Activated T-helper 17 cell treated with anti-CD3 and anti-CD28 coated beads, Interleukin-2, amount 50 U/mL, for 72 hours (primary cell): ENCODE measurements around the gene ADGB. TPM values are rescaled to one million over a fixed set of nuclear protein-coding genes. Genes with fewer than 3 reads are reported as not detected.
"Not testable (repeated sequence)": the region's sequence is repeated elsewhere in the genome, so short reads cannot be mapped to it uniquely, and the experiment has no call there.

Experiments used
- ATAC-seq: fragments of 150-1000 bp; cut with Tn5 transposase; replicated peaks from 2 replicates; pipeline ENCODE4 v1.10.0; 2021; ENCODE audit warnings: mild to moderate bottlenecking, moderate library complexity
- H3K27ac Mint-ChIP-seq: one replicate; pipeline ENCODE4 v1.8.0; 2022; ENCODE audit warnings: mixed read lengths
- H3K27me3 Mint-ChIP-seq: one replicate; pipeline ENCODE4 v1.8.0; 2022; ENCODE audit warnings: mixed read lengths
- H3K36me3 Mint-ChIP-seq: one replicate; pipeline ENCODE4 v1.8.0; 2022; ENCODE audit warnings: low read depth, mild to moderate bottlenecking, mixed read lengths
- H3K4me1 Mint-ChIP-seq: one replicate; pipeline ENCODE4 v1.8.0; 2022; ENCODE audit warnings: mixed read lengths
- H3K4me3 Mint-ChIP-seq: one replicate; pipeline ENCODE4 v1.8.0; 2022; ENCODE audit warnings: mild to moderate bottlenecking, mixed read lengths
- H3K9me3 Mint-ChIP-seq: one replicate; pipeline ENCODE4 v1.8.0; 2022; ENCODE audit warnings: mixed read lengths
- total RNA-seq, 2 donors: library from RNA; stranded (reverse); gene quantifications; one replicate each; pipeline ENCODE4 v1.2.3, GENCODE V29; 2022

ADGB gene
- not detected for total RNA-seq

DNA sequence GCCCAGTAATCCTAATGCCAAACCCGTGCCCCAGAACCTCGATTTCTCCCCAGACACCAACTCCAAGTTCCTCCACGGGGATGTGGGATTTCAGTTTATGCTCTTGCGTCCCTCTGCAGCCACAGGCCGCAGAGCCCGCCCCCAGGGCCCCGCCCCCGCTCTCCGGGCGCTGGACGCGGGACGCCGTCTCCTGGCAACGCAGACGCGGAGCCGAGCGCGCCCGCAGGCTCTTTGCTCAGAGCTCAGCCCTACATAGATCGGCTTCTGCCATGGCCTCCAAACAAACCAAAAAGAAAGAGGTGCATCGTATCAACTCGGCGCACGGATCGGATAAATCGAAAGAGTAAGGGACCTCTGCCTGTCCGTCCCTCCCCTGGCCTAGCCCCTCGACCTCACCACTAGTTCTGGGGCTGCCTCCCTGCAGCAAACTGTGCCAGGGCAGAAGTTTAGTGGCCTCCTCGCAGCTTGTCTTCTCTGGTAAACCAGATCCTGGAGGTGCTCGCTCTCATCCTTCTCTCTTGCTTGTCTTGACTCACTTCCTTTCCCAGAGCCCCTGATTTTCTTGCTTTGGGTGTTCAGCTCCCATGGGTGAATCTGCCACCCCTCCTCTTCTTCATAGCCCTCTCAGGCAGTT, at the start of gene ADGB:
ADGB (plus strand) TSS at position 201 of the 634 bp plus-strand sequence; CDS start at position 270, 69 bp downstream.
- Mint-ChIP-seq H3K4me3 (peak within 1 kb of the TSS; percentile 25), H3K4me1 (peaks cover 5% of the 10 kb centered on the region), H3K27ac (no peak within 1 kb of the TSS), H3K9me3 (no peaks in the 10 kb centered on the region), H3K27me3 (peaks cover 32% of the 10 kb centered on the region), H3K36me3 (no peaks in the 10 kb centered on the region)
- no peak for ATAC-seq

- Mint-ChIP-seq H3K27ac (no peak overlapping the region), H3K27me3 (peaks cover 9% of the 10 kb centered on the region), H3K4me3 (no peak overlapping the region), H3K4me1 (no peaks in the 10 kb centered on the region), H3K36me3 (no peaks in the 10 kb centered on the region), H3K9me3 (no peaks in the 10 kb centered on the region)
- no peak for ATAC-seq
These were observed 47.9 kb upstream of the ADGB start for GRCh38 chr6:146550911-146551310.

- Mint-ChIP-seq H3K9me3 (no peaks in the 10 kb centered on the region), H3K27ac (no peak overlapping the region), H3K27me3 (peaks cover 9% of the 10 kb centered on the region), H3K36me3 (no peaks in the 10 kb centered on the region), H3K4me3 (no peak overlapping the region), H3K4me1 (no peaks in the 10 kb centered on the region)
- no peak for ATAC-seq
These were observed 47.2 kb upstream of the ADGB start for GRCh38 chr6:146551545-146551944.

- Mint-ChIP-seq H3K4me3 (no peak overlapping the region), H3K27me3 (peaks cover 9% of the 10 kb centered on the region), H3K4me1 (no peaks in the 10 kb centered on the region), H3K9me3 (no peaks in the 10 kb centered on the region), H3K36me3 (no peaks in the 10 kb centered on the region), H3K27ac (no peak overlapping the region)
- ATAC-seq, result no peak
These were observed 45.2 kb upstream of the ADGB start for GRCh38 chr6:146553377-146554135.

DNA sequence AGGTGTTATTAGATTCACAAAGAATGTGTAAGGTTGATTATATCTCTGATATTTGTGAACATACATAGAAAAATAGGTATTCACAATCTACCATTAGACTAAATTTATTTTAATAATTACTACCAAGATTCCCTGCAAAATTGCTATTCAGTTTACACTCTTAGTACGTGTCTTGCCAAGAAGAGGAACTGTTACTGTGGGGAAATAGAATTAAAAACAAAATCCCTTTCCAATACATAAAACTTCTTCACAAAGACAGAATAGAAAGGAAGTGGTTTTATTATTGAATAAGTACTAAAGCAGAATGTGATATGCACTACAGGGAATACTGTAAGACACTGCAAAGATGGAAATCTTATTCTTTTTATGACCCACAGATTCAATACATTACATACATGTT, 38.2 kb upstream of the ADGB start:
- no peak overlapping the region for H3K27ac Mint-ChIP-seq

GRCh38 chr6:146566661-146567060, 32.1 kb upstream of the ADGB start:
- H3K27ac Mint-ChIP-seq, H3K4me3 Mint-ChIP-seq, ATAC-seq, H3K36me3 Mint-ChIP-seq, H3K9me3 Mint-ChIP-seq, H3K4me1 Mint-ChIP-seq: not testable (repeated sequence)
- H3K27me3 Mint-ChIP-seq, result peaks cover 10% of the 10 kb centered on the region

More for the DNA sequence above, 38.2 kb upstream of the ADGB start:
- H3K9me3 Mint-ChIP-seq, result no peaks in the 10 kb centered on the region
- H3K27me3 Mint-ChIP-seq, result peaks cover 7% of the 10 kb centered on the region
- no peaks in the 10 kb centered on the region for H3K4me1 Mint-ChIP-seq
- H3K36me3 Mint-ChIP-seq, result no peaks in the 10 kb centered on the region
- no peak for ATAC-seq
- H3K4me3 Mint-ChIP-seq, result no peak overlapping the region

GRCh38 chr6:146568619-146569018, 30.2 kb upstream of the ADGB start:
- ATAC-seq, H3K27ac Mint-ChIP-seq, H3K36me3 Mint-ChIP-seq, H3K4me3 Mint-ChIP-seq, H3K4me1 Mint-ChIP-seq: not testable (repeated sequence)
- Mint-ChIP-seq H3K27me3 (peaks cover 10% of the 10 kb centered on the region), H3K9me3 (peaks cover 13% of the 10 kb centered on the region)

DNA sequence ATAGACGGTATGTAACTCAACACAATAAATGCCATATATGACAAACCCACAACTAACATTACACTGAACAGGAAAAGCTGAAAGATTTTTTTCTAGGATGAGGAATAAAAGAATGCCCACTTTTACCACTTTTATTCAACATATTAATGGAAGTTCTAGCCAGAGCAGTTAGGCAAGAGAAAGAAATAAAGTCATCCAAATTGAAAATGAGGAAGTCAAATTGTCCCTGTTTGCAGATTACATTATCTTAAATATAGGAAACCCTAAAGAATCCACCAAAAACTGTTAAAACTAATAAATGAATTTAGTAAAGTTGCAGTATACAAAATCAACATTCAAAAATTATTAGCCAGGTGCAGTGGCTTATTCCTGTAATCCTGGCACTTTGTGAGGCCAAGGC, 24.6 kb upstream of the ADGB start:
- ATAC-seq, result no peak
- Mint-ChIP-seq H3K27ac (no peak overlapping the region), H3K4me3 (no peak overlapping the region), H3K27me3 (peaks cover 6% of the 10 kb centered on the region), H3K9me3 (peaks cover 11% of the 10 kb centered on the region), H3K4me1 (no peaks in the 10 kb centered on the region), H3K36me3 (no peaks in the 10 kb centered on the region)

- peaks cover 4% of the 10 kb centered on the region for H3K9me3 Mint-ChIP-seq
- no peaks in the 10 kb centered on the region for H3K36me3 Mint-ChIP-seq
- no peak overlapping the region for H3K27ac Mint-ChIP-seq
- no peaks in the 10 kb centered on the region for H3K27me3 Mint-ChIP-seq
- no peak for ATAC-seq
- H3K4me1 Mint-ChIP-seq, result no peaks in the 10 kb centered on the region
- no peak overlapping the region for H3K4me3 Mint-ChIP-seq
These were observed 20.7 kb upstream of the ADGB start for GRCh38 chr6:146578054-146578453.

DNA sequence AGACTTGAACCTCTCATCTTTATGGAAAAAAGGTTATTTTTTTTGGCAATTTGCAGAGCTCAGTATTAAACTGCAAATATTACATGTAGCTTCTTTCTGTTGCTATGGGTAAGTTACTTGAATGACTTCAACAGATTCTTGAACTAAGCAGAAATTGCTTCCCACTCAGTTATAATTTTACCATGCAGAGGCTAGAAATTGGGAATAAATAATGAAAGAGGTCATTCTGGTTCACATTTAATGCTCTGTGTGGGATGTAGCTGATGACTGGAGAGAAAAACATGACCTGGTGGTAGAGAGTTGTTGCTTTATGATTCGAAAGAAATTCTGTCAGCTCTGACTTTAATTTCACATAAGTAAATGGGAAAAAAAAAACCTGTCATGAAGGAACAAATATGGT, 16.8 kb upstream of the ADGB start:
- no peaks in the 10 kb centered on the region for H3K9me3 Mint-ChIP-seq
- no peaks in the 10 kb centered on the region for H3K4me1 Mint-ChIP-seq
- H3K27ac Mint-ChIP-seq, result no peak overlapping the region
- H3K36me3 Mint-ChIP-seq, result no peaks in the 10 kb centered on the region
- H3K4me3 Mint-ChIP-seq, result no peak overlapping the region
- no peaks in the 10 kb centered on the region for H3K27me3 Mint-ChIP-seq
- ATAC-seq, result no peak

DNA sequence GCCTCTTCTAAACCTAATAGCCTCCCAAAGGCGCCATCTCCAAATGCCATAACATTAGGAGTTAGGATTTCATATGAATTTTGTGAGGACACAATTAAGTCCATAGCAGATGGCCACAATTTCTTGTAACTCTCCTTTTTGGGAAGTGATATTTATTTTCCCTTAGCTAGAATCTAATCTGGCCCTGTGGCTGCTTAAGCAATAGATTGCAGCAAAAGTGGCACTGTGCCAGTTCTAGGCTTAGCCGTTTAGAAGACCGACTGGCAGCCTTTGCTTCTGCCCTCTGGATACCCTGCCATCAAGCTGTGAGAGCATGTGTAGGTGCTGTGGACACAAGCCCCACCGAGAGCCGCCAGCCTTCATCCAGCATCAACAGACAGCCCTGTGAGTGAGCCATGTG, 15.9 kb upstream of the ADGB start:
- Mint-ChIP-seq H3K9me3 (no peaks in the 10 kb centered on the region), H3K4me3 (no peak overlapping the region), H3K27me3 (no peaks in the 10 kb centered on the region), H3K27ac (no peak overlapping the region), H3K4me1 (no peaks in the 10 kb centered on the region), H3K36me3 (no peaks in the 10 kb centered on the region)
- no peak for ATAC-seq

DNA sequence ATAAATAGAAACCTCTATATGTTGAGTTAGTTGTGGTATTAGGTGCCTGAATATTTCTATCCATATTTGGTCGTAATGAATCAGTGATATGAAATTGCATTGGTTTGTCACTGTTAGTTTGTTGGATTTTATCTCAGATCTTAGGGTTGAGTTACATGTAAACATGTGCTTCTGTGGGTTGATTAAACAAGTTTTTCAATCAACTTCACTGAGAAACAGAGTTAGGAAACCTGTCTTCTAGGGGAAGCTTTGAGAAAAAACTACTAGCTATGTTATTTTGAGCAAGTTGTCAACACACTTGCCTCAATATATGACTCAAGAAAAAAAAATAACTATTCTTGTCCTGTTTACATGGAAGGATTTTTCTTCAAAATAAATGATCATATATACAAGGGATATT, 14.8 kb upstream of the ADGB start:
- Mint-ChIP-seq H3K4me3 (no peak overlapping the region), H3K27ac (no peak overlapping the region), H3K36me3 (no peaks in the 10 kb centered on the region), H3K9me3 (no peaks in the 10 kb centered on the region), H3K4me1 (no peaks in the 10 kb centered on the region), H3K27me3 (no peaks in the 10 kb centered on the region)
- no peak for ATAC-seq

GRCh38 chr6:146587459-146587858, 11.3 kb upstream of the ADGB start:
- H3K36me3 Mint-ChIP-seq, result no peaks in the 10 kb centered on the region
- H3K9me3 Mint-ChIP-seq, result no peaks in the 10 kb centered on the region
- no peak overlapping the region for H3K27ac Mint-ChIP-seq
- H3K4me3 Mint-ChIP-seq, result no peak overlapping the region
- H3K4me1 Mint-ChIP-seq, result no peaks in the 10 kb centered on the region
- no peaks in the 10 kb centered on the region for H3K27me3 Mint-ChIP-seq
- no peak for ATAC-seq

- no peaks in the 10 kb centered on the region for H3K36me3 Mint-ChIP-seq
- ATAC-seq, result no peak
- H3K4me1 Mint-ChIP-seq, result no peaks in the 10 kb centered on the region
- no peak overlapping the region for H3K27ac Mint-ChIP-seq
- no peak overlapping the region for H3K4me3 Mint-ChIP-seq
- H3K27me3 Mint-ChIP-seq, result peaks cover 6% of the 10 kb centered on the region
- H3K9me3 Mint-ChIP-seq, result no peaks in the 10 kb centered on the region
These were observed 8.3 kb upstream of the ADGB start for GRCh38 chr6:146590492-146590891.

- ATAC-seq, result no peak
- no peaks in the 10 kb centered on the region for H3K4me1 Mint-ChIP-seq
- H3K27ac Mint-ChIP-seq, result no peak overlapping the region
- H3K9me3 Mint-ChIP-seq, result no peaks in the 10 kb centered on the region
- no peak overlapping the region for H3K4me3 Mint-ChIP-seq
- peaks cover 6% of the 10 kb centered on the region for H3K27me3 Mint-ChIP-seq
- H3K36me3 Mint-ChIP-seq, result no peaks in the 10 kb centered on the region
These were observed 6.3 kb upstream of the ADGB start for GRCh38 chr6:146592451-146592850.
